Mucosa of stomach (tissue), 1 donor: ENCODE data around the gene C19orf53.
"Not testable (repeated sequence)": the region's sequence is repeated elsewhere in the genome, so short reads cannot be mapped to it uniquely, and the experiment has no call there.

Experiments used
- H3K27me3 ChIP-seq: one replicate; pipeline ENCODE4 v1.7.0; 2013; ENCODE audit warnings: mild to moderate bottlenecking, low read length; ENCODE audit not compliant: control insufficient read depth, insufficient read depth
- H3K36me3 ChIP-seq: one replicate; pipeline ENCODE4 v1.7.0; 2013; ENCODE audit warnings: low read length; ENCODE audit not compliant: control insufficient read depth, insufficient read depth
- H3K4me1 ChIP-seq: one replicate; pipeline ENCODE4 v1.7.0; 2013; ENCODE audit warnings: mild to moderate bottlenecking, low read length; ENCODE audit not compliant: control insufficient read depth, insufficient read depth
- H3K4me3 ChIP-seq: one replicate; pipeline ENCODE4 v1.7.0; 2013; ENCODE audit warnings: low read length
- H3K9ac ChIP-seq: one replicate; pipeline ENCODE4 v1.7.0; 2013; ENCODE audit warnings: mild to moderate bottlenecking, low read length, moderate library complexity
- H3K9me3 ChIP-seq: one replicate; pipeline ENCODE4 v1.7.0; 2013; ENCODE audit warnings: mild to moderate bottlenecking, low read length, moderate library complexity; ENCODE audit not compliant: control insufficient read depth
- donor health status: Pancreatic carcinoma.

Gene C19orf53

GRCh38 chr19:13765395-13766094, 8.7 kb upstream of the C19orf53 start:
- H3K27me3 ChIP-seq = no peaks in the 10 kb centered on the region
- peak overlapping the region; percentile 53 for H3K9ac ChIP-seq
- H3K4me3 ChIP-seq = peak overlapping the region; percentile 41
- H3K36me3 ChIP-seq = peaks cover 7% of the 10 kb centered on the region
- peaks cover 12% of the 10 kb centered on the region for H3K4me1 ChIP-seq
- no peaks in the 10 kb centered on the region for H3K9me3 ChIP-seq

GRCh38 chr19:13766095-13766481, 8.2 kb upstream of the C19orf53 start:
- Histone ChIP-seq H3K4me3 (no peak overlapping the region), H3K9ac (no peak overlapping the region), H3K4me1 (peaks cover 12% of the 10 kb centered on the region), H3K27me3 (no peaks in the 10 kb centered on the region), H3K36me3 (peaks cover 7% of the 10 kb centered on the region), H3K9me3 (no peaks in the 10 kb centered on the region)

DNA sequence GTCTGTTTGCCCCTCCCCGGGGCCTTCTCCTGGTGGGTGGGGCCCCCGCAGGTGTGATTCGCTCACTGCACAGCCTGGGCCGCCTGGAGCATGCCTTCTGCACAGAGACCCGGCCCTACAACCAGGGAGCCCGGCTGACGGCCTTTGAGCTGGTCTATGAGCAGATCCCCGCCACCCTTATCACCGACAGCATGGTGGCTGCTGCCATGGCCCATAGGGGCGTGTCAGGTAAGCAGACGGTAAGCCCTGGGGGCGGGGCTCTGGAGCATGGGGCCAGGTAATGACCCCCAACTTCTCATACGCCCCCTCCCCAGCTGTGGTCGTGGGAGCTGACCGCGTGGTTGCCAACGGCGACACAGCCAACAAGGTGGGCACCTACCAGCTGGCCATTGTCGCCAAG, 5.7 kb upstream of the C19orf53 start:
- H3K27me3 ChIP-seq = no peaks in the 10 kb centered on the region
- no peaks in the 10 kb centered on the region for H3K9me3 ChIP-seq
- H3K9ac ChIP-seq = no peak overlapping the region
- peaks cover 7% of the 10 kb centered on the region for H3K36me3 ChIP-seq
- peaks cover 12% of the 10 kb centered on the region for H3K4me1 ChIP-seq
- no peak overlapping the region for H3K4me3 ChIP-seq

DNA sequence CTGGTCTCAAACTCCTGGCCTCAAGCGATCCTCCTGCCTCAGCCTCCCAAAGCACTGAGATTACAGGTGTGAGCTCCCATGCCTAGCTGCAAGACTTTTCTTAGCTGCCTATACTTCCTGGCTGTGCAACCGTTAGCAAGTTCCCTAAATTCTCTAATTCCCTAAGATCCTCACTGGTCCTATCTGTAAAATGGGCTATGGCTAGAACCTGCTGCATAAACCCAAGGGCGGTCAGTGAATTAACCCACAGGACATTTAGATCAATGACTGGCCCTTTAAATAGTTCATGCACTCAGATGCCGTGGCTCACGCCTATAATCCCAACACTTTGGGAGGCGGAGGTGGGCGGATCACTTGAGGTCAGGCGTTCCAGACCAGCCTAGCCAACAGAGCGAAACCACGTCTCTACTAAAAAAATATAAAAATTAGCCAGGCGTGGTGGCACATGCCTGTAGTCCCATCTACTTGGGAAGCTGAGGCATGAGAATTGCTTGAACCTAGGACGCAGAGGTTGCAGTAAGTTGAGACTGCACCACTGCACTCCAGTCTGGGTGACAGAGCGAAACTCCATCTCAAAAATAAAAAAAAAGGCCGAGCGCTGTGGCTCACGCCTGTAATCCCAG, 4.1 kb upstream of the C19orf53 start:
- Histone ChIP-seq H3K9ac (no peak overlapping the region), H3K4me1 (peaks cover 6% of the 10 kb centered on the region), H3K4me3 (no peak overlapping the region), H3K36me3 (peaks cover 7% of the 10 kb centered on the region), H3K27me3 (no peaks in the 10 kb centered on the region), H3K9me3 (no peaks in the 10 kb centered on the region)

DNA sequence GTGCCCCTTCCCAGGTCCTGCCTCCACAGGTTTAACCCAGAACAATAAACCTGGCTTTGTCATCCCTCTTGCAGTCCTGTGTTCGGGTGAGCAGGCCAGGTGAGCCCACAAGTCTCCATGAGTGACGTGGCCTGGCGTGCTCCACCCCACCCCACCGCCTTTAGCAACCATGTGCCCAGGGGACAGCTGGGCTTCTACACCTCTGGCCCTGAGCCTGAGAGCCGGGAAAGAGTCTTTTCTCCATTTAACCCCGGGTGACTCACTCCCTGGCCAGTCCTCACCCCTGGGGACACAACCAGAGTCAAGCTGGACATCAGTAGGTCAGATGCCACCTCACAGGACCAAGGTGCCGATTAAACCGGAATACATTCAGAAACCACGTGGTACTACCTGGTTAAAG, 4.1 kb downstream of the C19orf53 start:
- no peaks in the 10 kb centered on the region for H3K9me3 ChIP-seq
- peaks cover 13% of the 10 kb centered on the region for H3K4me1 ChIP-seq
- peaks cover 3% of the 10 kb centered on the region for H3K36me3 ChIP-seq
- no peak overlapping the region for H3K9ac ChIP-seq
- no peaks in the 10 kb centered on the region for H3K27me3 ChIP-seq
- H3K4me3 ChIP-seq = no peak overlapping the region

GRCh38 chr19:13778847-13779246, 4.6 kb downstream of the C19orf53 start:
- Histone ChIP-seq H3K9me3 (no peaks in the 10 kb centered on the region), H3K4me1 (peaks cover 13% of the 10 kb centered on the region), H3K9ac (no peak overlapping the region), H3K27me3 (no peaks in the 10 kb centered on the region), H3K4me3 (no peak overlapping the region), H3K36me3 (peaks cover 3% of the 10 kb centered on the region)

DNA sequence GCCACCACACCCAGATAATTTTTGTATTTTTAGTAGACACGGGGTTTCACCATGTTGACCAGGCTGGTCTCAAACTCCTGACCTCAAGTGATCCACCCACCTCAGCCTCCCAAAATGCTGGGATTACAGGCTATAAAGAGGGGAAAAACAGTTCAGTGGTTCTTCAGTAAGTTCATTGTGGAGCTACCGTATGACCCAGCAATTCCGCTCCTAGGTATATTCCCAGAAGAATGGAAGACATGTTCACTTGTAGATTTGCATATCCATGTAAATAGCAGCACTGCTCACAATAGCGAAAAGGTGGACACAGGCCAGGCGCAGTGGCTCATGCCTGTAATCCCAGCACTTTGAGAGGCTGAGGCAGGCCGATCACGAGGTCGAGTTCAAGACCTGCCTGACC, 5.5 kb downstream of the C19orf53 start:
- peaks cover 16% of the 10 kb centered on the region for H3K4me1 ChIP-seq
- H3K36me3 ChIP-seq, H3K27me3 ChIP-seq, H3K9me3 ChIP-seq, H3K4me3 ChIP-seq, H3K9ac ChIP-seq: not testable (repeated sequence)

DNA sequence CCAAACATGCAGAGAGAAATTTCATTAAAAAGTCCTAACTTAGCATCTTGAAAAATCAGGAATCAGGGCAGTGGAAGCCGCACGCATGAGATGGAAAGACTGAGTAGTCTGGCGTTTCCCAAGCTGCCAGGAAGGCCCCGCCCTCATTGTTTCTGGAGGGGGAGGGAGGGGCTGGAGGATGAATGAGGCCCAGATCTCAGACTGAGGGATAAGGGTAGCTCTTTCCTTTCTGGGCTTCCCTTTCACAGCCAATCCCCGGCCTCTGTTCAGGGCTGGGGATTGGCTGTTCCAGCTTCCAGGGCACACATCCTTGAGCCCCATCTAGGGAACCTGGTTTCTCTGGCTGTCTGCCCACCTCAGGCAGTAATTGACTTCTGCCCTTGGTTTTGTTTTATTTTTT, 7.3 kb downstream of the C19orf53 start:
- H3K4me3 ChIP-seq = no peak overlapping the region
- peaks cover 18% of the 10 kb centered on the region for H3K4me1 ChIP-seq
- peak overlapping the region; percentile 15 for H3K9ac ChIP-seq
- H3K9me3 ChIP-seq = no peaks in the 10 kb centered on the region
- peaks cover 3% of the 10 kb centered on the region for H3K36me3 ChIP-seq
- no peaks in the 10 kb centered on the region for H3K27me3 ChIP-seq

GRCh38 chr19:13782537-13782936, 8.3 kb downstream of the C19orf53 start:
- Histone ChIP-seq H3K9ac (no peak overlapping the region), H3K36me3 (peaks cover 3% of the 10 kb centered on the region), H3K4me3 (no peak overlapping the region), H3K9me3 (no peaks in the 10 kb centered on the region), H3K4me1 (peaks cover 18% of the 10 kb centered on the region), H3K27me3 (no peaks in the 10 kb centered on the region)

- no peak overlapping the region for H3K4me3 ChIP-seq
- H3K36me3 ChIP-seq = no peaks in the 10 kb centered on the region
- H3K9me3 ChIP-seq = no peaks in the 10 kb centered on the region
- H3K4me1 ChIP-seq = peaks cover 18% of the 10 kb centered on the region
- no peaks in the 10 kb centered on the region for H3K27me3 ChIP-seq
- H3K9ac ChIP-seq = no peak overlapping the region
Observed at GRCh38 chr19:13783565-13784500, 9.6 kb downstream of the C19orf53 start.

DNA sequence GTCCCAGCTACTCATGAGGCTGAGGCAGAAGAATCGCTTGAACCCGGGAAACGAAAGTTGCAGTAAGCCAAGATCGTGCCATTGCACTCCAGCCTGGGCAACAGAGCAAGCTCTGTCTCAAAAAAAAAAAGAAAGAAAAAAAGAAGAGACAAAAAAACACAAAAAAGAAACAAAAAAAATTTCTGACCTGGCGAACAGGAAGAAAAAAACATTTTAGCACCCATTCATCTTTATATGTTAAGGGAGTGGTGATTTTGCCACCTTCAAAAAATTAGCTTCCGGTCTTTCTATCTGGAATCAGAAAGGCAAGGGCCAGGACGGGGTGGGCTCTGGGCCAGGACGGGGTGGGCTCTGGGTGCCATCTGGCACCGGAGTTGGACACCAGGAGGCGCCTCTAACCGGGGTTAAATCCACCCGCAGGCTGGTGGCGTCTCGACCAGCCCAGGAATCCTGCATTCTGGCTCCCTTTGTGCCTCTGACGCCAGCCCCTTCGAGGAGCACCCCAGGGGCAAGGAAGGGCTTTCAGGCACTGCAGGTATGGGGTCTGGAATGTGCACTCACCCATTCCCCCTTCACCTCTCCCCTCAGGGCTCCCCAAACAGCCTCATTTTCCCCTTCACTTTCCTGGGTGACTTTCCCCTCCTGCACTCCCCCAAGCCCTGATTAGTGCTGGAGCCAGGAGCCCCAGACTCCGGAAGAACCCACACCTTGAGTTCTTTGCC, 10.6 kb downstream of the C19orf53 start:
- H3K4me1 ChIP-seq = peaks cover 18% of the 10 kb centered on the region
- H3K27me3 ChIP-seq = no peaks in the 10 kb centered on the region
- no peaks in the 10 kb centered on the region for H3K9me3 ChIP-seq
- H3K4me3 ChIP-seq = peak overlapping the region; percentile 14
- H3K36me3 ChIP-seq = no peaks in the 10 kb centered on the region
- peak overlapping the region; percentile 75 for H3K9ac ChIP-seq
